Lung (tissue), 13 donors: ENCODE results near the gene RNF215. TPM values are rescaled to one million over a fixed set of nuclear protein-coding genes. Genes with fewer than 3 reads are reported as not detected.

Experiments used
- ATAC-seq: fragments of 200-7000 bp; cut with Tn5 transposase; one replicate; pipeline ENCODE4 v1.9.1; 2020; ENCODE audit warnings: moderate number of reproducible peaks; ENCODE audit not compliant: insufficient read depth, low FRiP score
- DNase-seq, 3 donors: peaks; one replicate each; pipeline ENCODE4 v3.0.0-alpha.2; 2013 to 2017
- H3K27ac ChIP-seq, 2 donors: one replicate each; pipeline ENCODE4 v1.5.1; 2013; ENCODE audit warnings: mild to moderate bottlenecking in 2 of 2, moderate library complexity in 2 of 2, control low read depth in 1 of 2, inconsistent platforms in 1 of 2, low read depth in 1 of 2, low read length in 1 of 2
- H3K27me3 ChIP-seq, 3 donors: one replicate each; pipeline ENCODE4 v1.5.1; 2013; ENCODE audit warnings: low read length in 2 of 3; ENCODE audit not compliant: control insufficient read depth in 3 of 3, insufficient read depth in 3 of 3
- H3K36me3 ChIP-seq, 4 donors: one replicate each; pipeline ENCODE4 v1.5.1; 2013; ENCODE audit warnings: low read length in 4 of 4, mild to moderate bottlenecking in 1 of 4, moderate library complexity in 1 of 4; ENCODE audit not compliant: control insufficient read depth in 4 of 4, insufficient read depth in 4 of 4
- H3K4me1 ChIP-seq, 5 donors: one replicate each; pipeline ENCODE4 v1.5.1; 2013; ENCODE audit warnings: low read length in 5 of 5, mild to moderate bottlenecking in 2 of 5, moderate library complexity in 1 of 5; ENCODE audit not compliant: control insufficient read depth in 5 of 5, insufficient read depth in 5 of 5
- H3K4me3 ChIP-seq: one replicate; pipeline ENCODE4 v1.5.1; 2013; ENCODE audit warnings: mild to moderate bottlenecking, control low read depth, moderate library complexity
- H3K9ac ChIP-seq, 2 donors: one replicate each; pipeline ENCODE4 v1.5.1; 2013; ENCODE audit warnings: low read length in 2 of 2, control low read depth in 1 of 2; ENCODE audit not compliant: insufficient read depth in 1 of 2
- H3K9me3 ChIP-seq, 4 donors: one replicate each; pipeline ENCODE4 v1.5.1; 2013; ENCODE audit warnings: low read length in 3 of 4, mild to moderate bottlenecking in 1 of 4, moderate library complexity in 1 of 4; ENCODE audit not compliant: control insufficient read depth in 4 of 4, insufficient read depth in 3 of 4
- CTCF ChIP-seq: IDR thresholded peaks from 2 replicates; pipeline ENCODE4 v1.5.1; 2012; ENCODE audit warnings: mild to moderate bottlenecking; ENCODE audit errors: control extremely low read depth, extremely low read depth
- WGBS, 2 donors: extraction: QIAGEN DNeasy Blood & Tissue Kit; methylation state at CpG; one replicate each; pipeline ENCODE4 v1.1.7; 2013; 5-methylcytosine and 5-hydroxymethylcytosine counted together
- polyA plus RNA-seq, 2 donors: library from polyadenylated mRNA; stranded (reverse); fragments of 200-250 nt; gene quantifications; one replicate each; pipeline ENCODE4 v1.2.1, GENCODE V29; 2013
- small RNA-seq: library from RNA; depleted of rRNA; stranded (forward); fragments of <200 nt; gene quantifications from one replicate; pipeline ENCODE3, GENCODE V24; 2014; ENCODE audit warnings: low replicate concordance
- total RNA-seq, 2 donors: library from RNA; depleted of rRNA in 1 of 2; stranded (reverse); fragments of >200 nt in 1 of 2; gene quantifications; one replicate each; pipeline ENCODE4 v1.2.1, GENCODE V29; 2014 to 2021
- donor health status: control.
- donor health status: control.
- donor health status: Bipolar disorder and iron deficiency.
- donor health status: healthy.
- donor health status: DM: yes; HTN: yes; CAD: no.

Gene RNF215
- total and polyA plus RNA-seq, 4 donors: 8.5 to 19.7 (median 9.6) TPM

- Histone ChIP-seq H3K9ac (no peak overlapping the region), H3K27ac (no peak overlapping the region), H3K9me3 (peaks cover 0 to 2% (median 0%) of the 10 kb centered on the region in 4 donors), H3K36me3 (peaks cover 32 to 59% (median 44%) of the 10 kb centered on the region in 4 donors), H3K27me3 (no peaks in the 10 kb centered on the region), H3K4me1 (peaks cover 0 to 4% (median 0%) of the 10 kb centered on the region in 5 donors), H3K4me3 (no peak overlapping the region)
- no peak for TF ChIP-seq CTCF
- WGBS, 2 donors: 86% methylated on average over 5 of the region's 5 CpGs
- ATAC-seq (no peak), DNase-seq (no peak)
Measured at GRCh38 chr22:30332551-30332950, 54.7 kb downstream of the RNF215 start.

Small RNAs within 50 kb of the gene (small RNA-seq; reads per million reads assigned to genes)
- gene AC004832.3 (not detected), gene RNU6-564P (not detected)

Other genes starting within 250 kb of the RNF215 start
- 1 to 10 TPM in 1 of 2 donors, under 1 TPM in 1; 0.77 to 5.1 TPM for gene LIF, start 140.7 kb downstream of the RNF215 start, total RNA-seq
- gene LIF, start 140.7 kb downstream of the RNF215 start, polyA plus RNA-seq: 10 to 100 TPM in 1 of 2 donors, 1 to 10 TPM in 1; 5.1 to 26.1 TPM
- 1 to 10 TPM; 1.8 to 3.3 TPM for gene OSM, start 120.6 kb downstream of the RNF215 start, total RNA-seq
- 10 to 100 TPM in 1 of 2 donors, under 1 TPM in 1; 0.57 to 33.2 TPM for gene OSM, start 120.6 kb downstream of the RNF215 start, polyA plus RNA-seq
- gene CASTOR1, start 97.9 kb downstream of the RNF215 start, total RNA-seq: 10 to 100 TPM; 12.6 to 26.5 TPM
- gene CASTOR1, start 97.9 kb downstream of the RNF215 start, polyA plus RNA-seq: 10 to 100 TPM; 14.1 to 16.5 TPM
- gene TBC1D10A, start 60.5 kb downstream of the RNF215 start, total RNA-seq: 10 to 100 TPM; 25.9 to 36.4 TPM
- gene TBC1D10A, start 60.5 kb downstream of the RNF215 start, polyA plus RNA-seq: 10 to 100 TPM; 15.0 to 27.3 TPM
- gene SF3A1, start 30.5 kb downstream of the RNF215 start, total RNA-seq: 100 to 1,000 TPM in 1 of 2 donors, 10 to 100 TPM in 1; 52.8 to 157 TPM
- 10 to 100 TPM; 15.8 to 37.4 TPM for gene SF3A1, start 30.5 kb downstream of the RNF215 start, polyA plus RNA-seq
- 10 to 100 TPM; 10.9 to 11.9 TPM for gene CCDC157, start 30.4 kb downstream of the RNF215 start, total RNA-seq
- gene CCDC157, start 30.4 kb downstream of the RNF215 start, polyA plus RNA-seq: 1 to 10 TPM; 4.1 to 6.0 TPM
- gene SEC14L2, start 9.6 kb upstream of the RNF215 start, total RNA-seq: 10 to 100 TPM in 1 of 2 donors, 1 to 10 TPM in 1; 8.8 to 10.3 TPM
- gene SEC14L2, start 9.6 kb upstream of the RNF215 start, polyA plus RNA-seq: 1 to 10 TPM; 6.1 to 7.2 TPM
- 10 to 100 TPM in 1 of 2 donors, 1 to 10 TPM in 1; 1.8 to 21.0 TPM for gene MTFP1, start 38.4 kb upstream of the RNF215 start, total RNA-seq
- 10 to 100 TPM; 30.0 to 40.0 TPM for gene MTFP1, start 38.4 kb upstream of the RNF215 start, polyA plus RNA-seq
- under 1 TPM; 0.65 to 0.98 TPM for gene SEC14L3, start 84.6 kb upstream of the RNF215 start, total RNA-seq
- gene SEC14L3, start 84.6 kb upstream of the RNF215 start, polyA plus RNA-seq: under 1 TPM; 0.17 to 0.75 TPM
- gene SEC14L4, start 118.3 kb upstream of the RNF215 start, total RNA-seq: 1 to 10 TPM in 1 of 2 donors, under 1 TPM in 1; 0.68 to 5.3 TPM
- gene SEC14L4, start 118.3 kb upstream of the RNF215 start, polyA plus RNA-seq: 10 to 100 TPM in 1 of 2 donors, under 1 TPM in 1; 0.60 to 20.8 TPM
- gene SEC14L6, start 159.3 kb upstream of the RNF215 start, total RNA-seq: 1 to 10 TPM; 3.4 to 3.8 TPM
- 10 to 100 TPM in 1 of 2 donors, under 1 TPM in 1; 0.61 to 12.4 TPM for gene SEC14L6, start 159.3 kb upstream of the RNF215 start, polyA plus RNA-seq
- gene GAL3ST1, start 187.3 kb upstream of the RNF215 start, total RNA-seq: 1 to 10 TPM; 3.5 to 4.0 TPM
- gene GAL3ST1, start 187.3 kb upstream of the RNF215 start, polyA plus RNA-seq: 1 to 10 TPM in 1 of 2 donors, under 1 TPM in 1; 0.72 to 3.3 TPM
- 10 to 100 TPM; 34.4 to 76.5 TPM for gene PES1, start 204.5 kb upstream of the RNF215 start, total RNA-seq
- 10 to 100 TPM; 68.9 to 77.2 TPM for gene PES1, start 204.5 kb upstream of the RNF215 start, polyA plus RNA-seq
- 10 to 100 TPM; 21.4 to 39.9 TPM for gene TCN2, start 219.8 kb upstream of the RNF215 start, total RNA-seq
- gene TCN2, start 219.8 kb upstream of the RNF215 start, polyA plus RNA-seq: 10 to 100 TPM; 10.6 to 60.9 TPM
- gene SLC35E4, start 248.4 kb upstream of the RNF215 start, total RNA-seq: 1 to 10 TPM; 1.6 to 4.8 TPM
- 1 to 10 TPM; 2.1 to 4.4 TPM for gene SLC35E4, start 248.4 kb upstream of the RNF215 start, polyA plus RNA-seq